Endothelial cell of umbilical vein (primary cell): ENCODE data around the gene NFATC2IP. TPM values are rescaled to one million over a fixed set of nuclear protein-coding genes. Genes with fewer than 3 reads are reported as not detected.

Source experiments
- BruUV-seq: library from RNA; stranded (reverse); fragments of 400-500 nt; replicated peaks from 2 replicates; lab custom pipeline; 2021; lab: Mats Ljungman, UMichigan
- CTCF ChIA-PET: fragments of 300-600, 350-600 bp; sonication (Branson Sonifier 250); formaldehyde crosslinking; loops from one replicate; lab custom pipeline; 2021; ENCODE audit warnings: antibody characterized with exemption, inconsistent platforms; lab: Charles Lee
- POLR2A ChIA-PET: fragments of 300-600, 350-600 bp; sonication (Branson Sonifier 250); formaldehyde crosslinking; loops from one replicate; lab custom pipeline; 2021; ENCODE audit warnings: antibody characterized with exemption, inconsistent platforms; lab: Charles Lee
- DNase-seq: peaks from one replicate; pipeline ENCODE4 v3.0.0-alpha.2; 2011; ENCODE audit warnings: low read depth, low spot score
- FAIRE-seq: peaks from 2 replicates; lab custom pipeline; 2011; peaks lifted over from hg19 to GRCh38; lab: Jason Lieb, UNC
- H2AFZ ChIP-seq: 2 replicates; pipeline ENCODE4 v1.6.0; 2012; ENCODE audit warnings: low read depth, low read length, control low read depth, inconsistent platforms
- H3K27ac ChIP-seq: 2 replicates; pipeline ENCODE4 v1.5.1; 2011; ENCODE audit warnings: low read depth, mild to moderate bottlenecking, control low read depth, low read length, moderate library complexity; ENCODE audit not compliant: insufficient read depth
- H3K27me3 ChIP-seq, 2 experiments: 2 replicates each; pipeline versions ENCODE4 v1.6.0 to v1.6.1; 2011; ENCODE audit warnings: low read length in 2 of 2, mixed read lengths in 1 of 2; ENCODE audit not compliant: control insufficient read depth in 2 of 2, insufficient read depth in 2 of 2
- H3K36me3 ChIP-seq, 2 experiments: 2 replicates in 1 of 2; 3 replicates in 1 of 2; pipeline ENCODE4 v1.5.1; 2011; ENCODE audit warnings: low read length in 2 of 2, mild to moderate bottlenecking in 1 of 2, moderate library complexity in 1 of 2; ENCODE audit not compliant: control insufficient read depth in 2 of 2, insufficient read depth in 2 of 2; ENCODE audit errors: extremely low read depth in 1 of 2
- H3K4me1 ChIP-seq: 3 replicates; pipeline ENCODE4 v1.5.1; 2011; ENCODE audit warnings: mild to moderate bottlenecking, low read length; ENCODE audit not compliant: control insufficient read depth, insufficient read depth; ENCODE audit errors: extremely low read depth
- H3K4me2 ChIP-seq: 2 replicates; pipeline ENCODE4 v1.6.1; 2011; ENCODE audit warnings: low read length, control low read depth, mixed read lengths; ENCODE audit not compliant: insufficient read depth
- H3K4me3 ChIP-seq, 3 experiments: fragments of 200-600 bp in 1 of 3; sonication (generic), shearing (Covaris generic) in 1 of 3; replicated peaks in 1 of 3; 2 replicates each; pipeline ENCODE4 v1.5.1; 2011 to 2016; ENCODE audit warnings: control low read depth in 3 of 3, low read length in 3 of 3, mild to moderate bottlenecking in 2 of 3, inconsistent platforms in 1 of 3, low read depth in 1 of 3, moderate library complexity in 1 of 3; ENCODE audit not compliant: insufficient read depth in 1 of 3
- H3K79me2 ChIP-seq: 2 replicates; pipeline ENCODE4 v1.6.0; 2012; ENCODE audit warnings: low read length, inconsistent platforms; ENCODE audit not compliant: control insufficient read depth, insufficient read depth
- H3K9ac ChIP-seq: replicated peaks from 2 replicates; pipeline ENCODE3; 2011; ENCODE audit warnings: low read length, control low read depth; ENCODE audit not compliant: insufficient read depth; ENCODE audit errors: extremely low read depth
- H3K9me1 ChIP-seq: replicated peaks from 3 replicates; pipeline ENCODE4 v1.6.0; 2011; ENCODE audit warnings: mild to moderate bottlenecking, low read length; ENCODE audit not compliant: control insufficient read depth, insufficient read depth; ENCODE audit errors: extremely low read depth
- H3K9me3 ChIP-seq: replicated peaks from 2 replicates; pipeline ENCODE4 v1.5.1; 2012; ENCODE audit warnings: low read length, inconsistent platforms; ENCODE audit not compliant: control insufficient read depth, insufficient read depth
- H4K20me1 ChIP-seq: replicated peaks from 2 replicates; pipeline ENCODE3; 2011; ENCODE audit warnings: mild to moderate bottlenecking, low read length; ENCODE audit not compliant: control insufficient read depth, insufficient read depth; ENCODE audit errors: extremely low read depth
- EZH2 ChIP-seq: IDR thresholded peaks from 2 replicates; pipeline ENCODE4 v1.6.1; 2012; ENCODE audit warnings: borderline replicate concordance, low read depth, mild to moderate bottlenecking, moderate library complexity, low read length, inconsistent platforms; ENCODE audit not compliant: severe bottlenecking
- FOS ChIP-seq: IDR thresholded peaks from 2 replicates; pipeline ENCODE4 v1.6.1; 2011; ENCODE audit warnings: mild to moderate bottlenecking, low read length, moderate library complexity, borderline replicate concordance; ENCODE audit not compliant: insufficient read depth
- GATA2 ChIP-seq: IDR thresholded peaks from 2 replicates; pipeline ENCODE4 v1.7.0; 2011; ENCODE audit warnings: low read depth, mild to moderate bottlenecking, moderate library complexity, mixed read lengths, low read length; ENCODE audit not compliant: insufficient read length, insufficient read depth
- JUN ChIP-seq: IDR thresholded peaks from 2 replicates; pipeline ENCODE4 v1.6.1; 2011; ENCODE audit warnings: borderline replicate concordance, low read depth; ENCODE audit not compliant: insufficient read length, insufficient read depth
- MAX ChIP-seq: IDR thresholded peaks from 2 replicates; pipeline ENCODE4 v1.6.1; 2011; ENCODE audit not compliant: insufficient read depth, insufficient read length
- POLR2A ChIP-seq: IDR thresholded peaks from 2 replicates; pipeline ENCODE4 v1.6.1; 2012; ENCODE audit warnings: low read depth, mild to moderate bottlenecking, control low read depth, low read length
- POLR2AphosphoS5 ChIP-seq: IDR thresholded peaks from 2 replicates; pipeline ENCODE4 v1.6.1; 2012; ENCODE audit warnings: low read depth, mild to moderate bottlenecking, control low read depth, low read length, moderate library complexity; ENCODE audit not compliant: insufficient read depth
- dilution Hi-C: fragments of 300-500 bp; cut with MboI; formaldehyde crosslinking; loops from one replicate; pipeline ENCODE4 v1.15.0; 2019; ENCODE audit warnings: low sequenced_read_pairs; ENCODE audit not compliant: extremely low pct_ligation_motif_present
- intact Hi-C: fragments of 100-400 bp; cut with micrococcal nuclease; formaldehyde crosslinking; loops from one replicate; pipeline ENCODE4 v1.10.0; 2022
- polyA plus RNA-seq, 4 experiments: library from polyadenylated mRNA; depleted of rRNA in 3 of 4; stranded (reverse) in 3 of 4; unstranded in 1 of 4; fragments of >200 nt; gene quantifications; 2 replicates each; pipeline versions ENCODE4 v1.2.1 to v1.2.3, GENCODE V29; 2011 to 2012; ENCODE audit warnings: missing spikeins in 1 of 4
- total RNA-seq: library from RNA; stranded (reverse); gene quantifications from 2 replicates; pipeline ENCODE4 v1.2.3, GENCODE V29; 2021
- TF ChIP-seq, protein P1 (sequence below), 2 donors: IDR thresholded peaks; 1 replicate in 1 of 2; 2 replicates in 1 of 2; pipeline ENCODE4 v1.5.1; 2011; ENCODE audit warnings: low read length in 2 of 2, mild to moderate bottlenecking in 2 of 2, moderate library complexity in 2 of 2, control low read depth in 1 of 2, inconsistent platforms in 1 of 2, low read depth in 1 of 2; ENCODE audit not compliant: insufficient read depth in 1 of 2; ENCODE audit errors: extremely low read depth in 1 of 2

NFATC2IP gene
- total and polyA plus RNA-seq, 2 donors (not counting 3 experiments of a cell fraction or from before 2014, with no cell fraction given) = 64.1 to 69.6 TPM

DNA sequence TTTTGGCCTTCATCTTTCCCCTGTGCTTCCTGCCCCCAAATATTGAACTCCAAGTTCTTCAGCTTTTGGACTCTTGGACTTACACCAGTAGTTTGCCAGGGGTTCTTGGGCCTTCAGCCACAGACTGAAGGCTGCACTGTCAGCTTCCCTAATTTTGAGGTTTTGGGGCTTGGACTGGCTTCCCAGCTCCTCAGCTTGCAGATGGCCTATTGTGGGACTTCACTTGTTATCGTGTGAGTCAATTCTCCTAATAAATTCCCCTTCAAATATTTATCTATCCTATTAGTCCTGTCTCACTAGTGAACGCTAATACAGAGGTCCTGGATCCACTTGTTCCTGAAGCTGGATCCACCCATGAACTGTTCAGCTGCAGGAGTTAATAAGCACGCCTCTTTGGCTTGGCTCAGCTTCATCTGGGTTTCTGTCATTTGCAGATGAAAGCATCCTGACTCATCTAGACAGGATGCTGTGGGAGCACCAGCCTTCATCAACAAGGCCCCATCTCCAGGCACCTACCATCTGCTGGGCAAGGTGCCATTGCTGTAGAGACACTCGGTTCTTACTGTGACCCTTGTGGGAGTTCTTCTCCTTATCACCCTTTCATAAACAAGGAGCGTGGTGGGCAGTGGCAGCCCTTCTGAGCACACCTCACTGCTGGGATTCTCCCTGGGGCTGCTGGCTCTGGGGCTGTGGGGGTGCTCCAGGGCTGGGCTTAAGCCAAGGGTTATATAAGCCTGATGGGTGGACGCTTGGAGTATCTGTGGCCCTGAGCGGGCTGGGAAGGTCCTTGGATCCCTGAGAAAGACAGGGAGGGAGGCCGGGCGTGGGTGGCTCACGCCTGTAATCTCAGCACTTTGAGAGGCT is 57.2 kb downstream of the NFATC2IP start:
- no peak for FAIRE-seq
- Histone ChIP-seq H3K9me1 (no peaks in the 10 kb centered on the region), H3K27me3 (no peaks in the 10 kb centered on the region), H3K9me3 (no peaks in the 10 kb centered on the region), H3K9ac (no peak overlapping the region), H3K4me1 (no peaks in the 10 kb centered on the region), H3K4me2 (no peak overlapping the region), H3K27ac (no peak overlapping the region), H3K79me2 (no peaks in the 10 kb centered on the region), H2AFZ (no peak overlapping the region), H3K36me3 (no peaks in the 10 kb centered on the region), H4K20me1 (no peaks in the 10 kb centered on the region), H3K4me3 (no peak overlapping the region)
- dilution Hi-C loops = no loop called here
- TF ChIP-seq POLR2A = no peak
- TF ChIP-seq, protein P1, sequence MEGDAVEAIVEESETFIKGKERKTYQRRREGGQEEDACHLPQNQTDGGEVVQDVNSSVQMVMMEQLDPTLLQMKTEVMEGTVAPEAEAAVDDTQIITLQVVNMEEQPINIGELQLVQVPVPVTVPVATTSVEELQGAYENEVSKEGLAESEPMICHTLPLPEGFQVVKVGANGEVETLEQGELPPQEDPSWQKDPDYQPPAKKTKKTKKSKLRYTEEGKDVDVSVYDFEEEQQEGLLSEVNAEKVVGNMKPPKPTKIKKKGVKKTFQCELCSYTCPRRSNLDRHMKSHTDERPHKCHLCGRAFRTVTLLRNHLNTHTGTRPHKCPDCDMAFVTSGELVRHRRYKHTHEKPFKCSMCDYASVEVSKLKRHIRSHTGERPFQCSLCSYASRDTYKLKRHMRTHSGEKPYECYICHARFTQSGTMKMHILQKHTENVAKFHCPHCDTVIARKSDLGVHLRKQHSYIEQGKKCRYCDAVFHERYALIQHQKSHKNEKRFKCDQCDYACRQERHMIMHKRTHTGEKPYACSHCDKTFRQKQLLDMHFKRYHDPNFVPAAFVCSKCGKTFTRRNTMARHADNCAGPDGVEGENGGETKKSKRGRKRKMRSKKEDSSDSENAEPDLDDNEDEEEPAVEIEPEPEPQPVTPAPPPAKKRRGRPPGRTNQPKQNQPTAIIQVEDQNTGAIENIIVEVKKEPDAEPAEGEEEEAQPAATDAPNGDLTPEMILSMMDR (IDR thresholded peaks at IDR 0.05; ENCODE audit: extremely low read depth in 1 of 2, insufficient read depth in 1 of 2, low read depth in 1 of 2, low read length in 2 of 2) = no peak
- no peak for TF ChIP-seq MAX
- TF ChIP-seq POLR2AphosphoS5 = no peak
- TF ChIP-seq FOS = no peak
- no peak for TF ChIP-seq EZH2
- no peak for TF ChIP-seq GATA2
- no peak for TF ChIP-seq JUN
- CTCF ChIA-PET = no interaction called here
- no peak for DNase-seq
- intact Hi-C loops = no loop called here
- no TSS peak for BruUV-seq
- POLR2A ChIA-PET = no interaction called here
